Activated naive CD8-positive, alpha-beta T cell treated with anti-CD3 and anti-CD28 coated beads, Interleukin-2, amount 50 U/mL, for 16 hours (primary cell): ENCODE data around the gene APOH.
"Not testable (repeated sequence)": the region's sequence is repeated elsewhere in the genome, so short reads cannot be mapped to it uniquely, and the experiment has no call there.

ENCODE experiments used
- DNase-seq: peaks from one replicate; pipeline ENCODE4 v3.0.0-alpha.2; 2020; ENCODE audit warnings: low read depth, low spot score

APOH gene, protein sequence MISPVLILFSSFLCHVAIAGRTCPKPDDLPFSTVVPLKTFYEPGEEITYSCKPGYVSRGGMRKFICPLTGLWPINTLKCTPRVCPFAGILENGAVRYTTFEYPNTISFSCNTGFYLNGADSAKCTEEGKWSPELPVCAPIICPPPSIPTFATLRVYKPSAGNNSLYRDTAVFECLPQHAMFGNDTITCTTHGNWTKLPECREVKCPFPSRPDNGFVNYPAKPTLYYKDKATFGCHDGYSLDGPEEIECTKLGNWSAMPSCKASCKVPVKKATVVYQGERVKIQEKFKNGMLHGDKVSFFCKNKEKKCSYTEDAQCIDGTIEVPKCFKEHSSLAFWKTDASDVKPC

DNA sequence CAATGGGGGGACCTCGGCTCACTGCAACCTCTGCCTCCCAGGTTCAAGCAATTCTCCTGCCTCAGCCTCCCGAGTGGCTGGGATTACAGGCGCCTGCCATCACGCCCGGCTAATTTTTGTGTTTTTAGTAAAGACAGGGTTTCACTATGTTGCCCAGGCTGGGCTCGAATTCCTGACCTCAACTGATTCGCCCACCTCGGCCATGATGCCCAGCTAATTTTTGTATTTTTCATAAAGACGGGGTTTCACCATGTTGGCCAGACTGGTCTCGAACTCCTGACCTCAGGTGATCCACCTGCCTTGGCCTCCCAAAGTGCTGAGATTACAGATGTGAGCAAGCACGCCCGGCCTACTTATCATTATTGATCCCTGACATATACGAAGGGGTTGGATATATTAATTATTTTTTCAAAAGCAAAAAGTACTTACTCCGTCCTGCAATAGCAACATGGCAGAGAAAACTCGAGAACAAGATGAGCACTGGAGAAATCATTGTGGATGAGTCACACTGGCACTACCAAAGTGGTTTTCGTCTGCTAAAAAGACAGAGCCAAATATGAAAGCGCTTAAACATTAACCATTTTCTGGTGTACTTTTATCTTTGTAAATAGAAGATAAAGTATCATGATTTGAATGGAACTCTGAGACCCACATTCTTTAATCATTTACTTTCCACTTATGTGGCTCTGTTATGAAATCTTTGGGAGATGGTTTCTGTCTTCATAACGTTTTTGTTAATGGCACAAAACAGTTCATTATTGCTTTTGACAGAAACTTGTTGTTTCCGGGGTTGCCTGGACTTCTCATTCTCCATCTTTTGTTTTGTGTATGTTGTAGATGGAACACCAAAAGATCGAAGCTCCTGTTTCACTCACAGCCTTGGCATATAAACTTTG lies at the start of gene APOH:
Gene APOH, minus strand, starts transcription at position 529 of the 896 bp plus-strand sequence. Its CDS starts 36 bp downstream, at position 493.
- DNase-seq = no peak

DNA sequence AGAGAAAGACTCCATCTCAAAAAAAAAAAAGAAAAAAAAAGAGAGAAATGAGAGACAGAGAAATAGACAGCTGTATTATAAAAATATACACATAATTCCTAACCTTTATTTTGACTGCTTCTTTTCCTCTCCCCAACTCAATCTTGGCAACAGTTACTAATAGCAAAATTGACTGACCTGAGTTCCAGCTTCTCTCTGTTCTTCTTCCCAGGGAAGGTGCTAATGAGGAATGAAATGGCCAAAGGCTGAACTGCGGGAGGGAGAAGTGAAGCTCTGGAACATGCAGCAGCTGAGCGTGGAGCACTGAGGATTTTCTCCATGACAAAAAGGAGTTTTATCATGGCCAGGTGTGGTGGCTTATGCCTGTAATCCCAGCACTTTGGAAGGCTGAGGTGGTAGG lies 48.0 kb upstream of the APOH start:
- no peak for DNase-seq

DNA sequence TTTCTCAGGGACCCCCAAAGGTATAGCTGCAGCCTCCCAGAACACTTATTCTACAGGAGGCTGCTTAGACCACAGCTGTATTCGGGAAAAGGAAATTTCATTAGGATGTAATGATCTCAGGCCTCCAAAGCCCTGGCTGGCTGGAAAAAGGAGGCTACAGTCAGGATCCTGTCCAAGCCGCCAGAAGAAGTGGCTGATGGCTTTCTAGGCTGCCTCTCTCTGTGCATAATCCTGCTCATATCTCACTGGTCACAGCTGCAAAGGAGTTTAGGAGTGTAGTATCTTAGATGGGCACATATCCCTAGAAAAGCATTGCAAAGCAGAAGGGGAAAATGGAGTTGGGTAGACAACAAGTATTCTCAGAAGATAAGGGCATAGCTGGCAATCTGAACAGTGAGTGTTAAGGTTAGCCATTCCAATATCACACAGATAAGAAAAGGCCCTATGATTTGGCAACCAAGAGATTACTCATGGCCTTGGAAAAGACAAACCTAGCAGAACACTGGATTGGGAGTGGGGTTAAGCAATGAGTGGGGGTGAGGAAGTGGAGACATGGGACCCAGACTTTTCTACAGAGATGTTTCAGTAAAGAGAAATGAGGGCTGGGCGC lies 47.2 kb upstream of the APOH start:
- DNase-seq = no peak

DNA sequence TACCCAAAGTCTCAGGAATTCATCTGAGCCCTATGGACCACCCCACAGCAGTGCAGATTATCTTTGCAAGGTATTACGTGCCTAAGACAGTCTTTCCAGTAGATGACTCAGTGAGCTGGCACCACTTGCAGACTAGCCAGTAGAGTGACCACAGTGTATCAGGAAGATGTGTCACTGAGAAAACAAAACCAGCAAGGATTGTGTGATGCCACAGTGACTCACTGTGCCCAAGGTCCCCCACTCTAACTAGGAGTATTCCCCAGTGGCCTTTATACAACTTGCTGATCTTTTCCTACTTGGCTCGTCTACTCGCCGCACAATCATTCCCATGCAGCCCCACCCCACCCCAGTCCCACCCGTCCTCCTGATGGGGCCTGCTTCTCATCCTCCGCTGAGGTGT lies 46.4 kb upstream of the APOH start:
- DNase-seq = no peak

DNA sequence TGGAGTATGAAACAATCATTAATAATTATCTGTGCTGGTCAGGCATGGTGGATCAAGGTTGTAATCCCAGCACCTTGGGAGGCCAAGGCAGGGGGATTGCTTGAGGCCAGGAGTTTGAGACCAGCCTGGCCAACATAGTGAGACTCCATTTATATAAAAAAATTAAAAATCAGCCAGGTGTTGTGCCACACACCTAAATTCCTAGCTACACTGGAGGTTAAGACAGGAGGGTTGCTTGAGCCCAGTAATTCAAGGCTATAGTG lies 44.3 kb upstream of the APOH start:
- no peak for DNase-seq

DNA sequence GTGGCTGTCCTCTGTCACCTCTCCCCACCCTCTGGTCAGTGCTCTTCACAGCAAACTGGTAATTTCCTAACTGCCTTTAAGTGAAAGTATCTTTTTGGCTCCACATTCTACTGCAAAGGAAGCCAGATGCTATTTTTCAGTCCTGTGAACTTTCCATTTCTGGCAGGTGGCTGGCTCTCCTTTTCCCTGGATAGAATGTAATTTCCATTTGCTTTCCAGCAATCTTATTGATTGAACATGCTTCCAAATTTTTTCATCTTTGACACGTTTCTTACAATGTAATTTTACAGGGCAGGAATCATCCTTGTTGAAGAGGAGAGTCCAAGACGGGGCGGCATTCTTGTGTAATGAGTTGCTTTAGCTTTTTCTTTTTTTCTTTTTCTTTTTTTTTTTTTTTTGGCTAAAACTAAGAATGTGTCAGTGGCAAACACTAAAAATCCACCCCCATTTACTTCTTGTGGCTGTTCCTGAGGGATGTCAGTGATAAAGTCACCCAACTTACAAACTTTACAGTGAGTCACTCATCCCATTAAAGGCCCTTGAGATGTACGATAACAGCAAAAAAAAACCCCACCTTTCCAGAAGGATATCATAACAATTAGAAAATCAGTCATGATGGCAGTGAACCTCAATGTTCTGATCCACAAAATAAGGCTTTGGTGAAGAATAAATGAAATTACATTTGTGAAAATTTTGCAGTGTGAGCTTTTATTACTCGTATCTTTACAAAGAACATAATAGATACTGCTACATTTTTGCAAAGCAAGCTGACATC lies 43.8 kb upstream of the APOH start:
- DNase-seq = no peak

DNA sequence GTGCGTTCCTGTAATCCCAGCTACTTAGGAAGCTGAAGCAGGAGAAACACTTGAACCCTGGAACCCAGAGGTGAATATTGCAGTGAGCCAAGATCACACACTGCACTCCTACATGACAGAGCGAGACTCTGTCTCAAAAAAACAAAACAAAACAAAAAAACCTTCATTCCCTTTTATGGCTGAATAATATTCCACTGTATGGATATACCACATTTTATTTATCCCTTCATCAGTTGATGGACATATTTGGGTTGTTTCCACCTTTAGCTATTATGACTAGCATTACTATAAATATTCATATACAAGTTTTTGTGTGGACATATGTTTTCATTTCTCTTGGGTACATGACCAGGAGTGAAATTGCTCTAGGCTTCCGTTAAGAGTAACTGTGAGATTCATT lies 42.3 kb upstream of the APOH start:
- no peak for DNase-seq

DNA sequence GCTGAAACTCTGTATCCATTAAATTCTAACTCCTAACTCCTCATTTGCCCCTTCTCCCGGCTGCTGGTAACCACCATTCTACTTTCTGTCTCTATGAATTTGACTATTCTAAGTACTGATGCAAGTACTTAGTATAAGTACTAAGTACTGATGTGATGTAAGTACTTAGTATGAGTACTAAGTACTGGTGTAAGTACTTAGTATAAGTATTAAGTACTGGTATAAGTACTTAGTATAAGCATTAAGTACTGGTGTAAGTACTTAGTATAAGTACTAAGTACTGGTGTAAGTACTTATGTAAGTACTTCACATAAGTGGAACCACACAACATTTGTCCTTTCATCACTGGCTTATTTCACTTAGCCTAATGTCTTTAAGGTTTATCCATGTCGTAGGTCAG lies 40.9 kb upstream of the APOH start:
- no peak for DNase-seq

DNA sequence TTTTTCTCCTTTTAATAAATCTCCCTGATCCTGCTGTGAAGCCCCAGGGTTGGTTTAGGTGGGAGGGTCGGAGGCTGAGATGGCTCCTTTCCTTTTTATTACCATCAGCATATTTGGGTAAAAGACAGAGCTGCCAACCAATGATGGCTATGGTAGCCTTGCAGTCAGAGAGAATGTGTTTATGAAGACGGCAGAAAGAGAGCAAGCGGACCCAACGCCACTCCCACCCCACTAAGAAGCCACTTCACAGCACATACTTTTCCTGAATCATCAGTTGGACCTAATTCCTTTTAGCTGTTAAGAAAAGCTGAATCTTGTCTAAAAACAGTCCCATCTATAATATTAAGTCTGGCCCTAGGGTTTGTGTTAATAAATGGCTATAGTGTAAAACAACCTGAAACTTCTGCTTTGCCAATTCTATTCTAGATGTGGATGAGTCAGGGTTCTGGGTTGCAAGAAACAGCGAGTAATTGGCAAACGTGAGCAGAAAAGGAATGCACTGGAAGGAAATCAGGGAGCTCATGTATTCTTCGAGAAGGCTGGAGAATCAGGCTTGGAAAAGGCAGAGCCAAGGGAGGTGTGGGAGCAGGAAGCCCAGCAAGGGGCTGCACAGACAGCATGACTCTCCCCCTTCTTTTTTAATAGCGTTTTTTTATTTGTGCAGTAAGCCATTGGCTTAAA lies 39.2 kb upstream of the APOH start:
- no peak for DNase-seq

DNA sequence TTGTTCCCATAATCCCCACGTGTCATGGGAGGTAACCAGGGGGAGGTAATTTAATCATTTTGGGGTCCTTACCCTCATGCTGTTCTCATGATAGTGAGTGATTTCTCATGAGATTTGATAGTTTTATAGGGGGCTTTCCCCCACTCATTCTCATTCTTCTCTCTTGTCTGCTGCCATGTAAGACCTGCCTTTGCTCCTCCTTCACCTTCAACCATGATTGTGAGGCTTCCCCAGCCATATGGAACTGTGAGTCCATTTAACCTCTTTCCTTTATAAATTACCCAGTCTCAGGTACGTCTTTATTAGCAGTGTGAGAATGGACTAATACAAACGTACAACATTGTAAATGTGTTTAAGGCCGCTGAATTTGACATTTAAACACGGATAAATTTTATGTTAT lies 35.5 kb upstream of the APOH start:
- no peak for DNase-seq

DNA sequence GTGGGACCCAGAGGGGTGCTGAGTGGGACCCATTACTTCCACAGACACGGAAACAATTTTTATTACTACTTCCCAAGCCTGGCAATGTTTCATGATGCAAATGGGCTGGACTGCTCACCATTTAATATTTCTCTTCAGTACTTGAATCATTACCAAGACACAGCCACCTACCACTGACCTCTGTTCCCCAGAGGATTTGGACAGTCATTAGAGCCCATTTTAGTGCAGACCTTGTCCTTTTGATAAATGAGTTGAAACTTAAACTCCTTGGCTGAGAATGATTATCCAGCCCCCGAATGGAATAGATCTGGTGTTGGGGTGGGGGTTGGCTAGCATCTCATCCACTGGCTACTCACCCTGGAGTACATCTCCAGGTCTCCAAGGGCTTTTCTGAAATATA lies 33.6 kb upstream of the APOH start:
- DNase-seq = no peak

DNA sequence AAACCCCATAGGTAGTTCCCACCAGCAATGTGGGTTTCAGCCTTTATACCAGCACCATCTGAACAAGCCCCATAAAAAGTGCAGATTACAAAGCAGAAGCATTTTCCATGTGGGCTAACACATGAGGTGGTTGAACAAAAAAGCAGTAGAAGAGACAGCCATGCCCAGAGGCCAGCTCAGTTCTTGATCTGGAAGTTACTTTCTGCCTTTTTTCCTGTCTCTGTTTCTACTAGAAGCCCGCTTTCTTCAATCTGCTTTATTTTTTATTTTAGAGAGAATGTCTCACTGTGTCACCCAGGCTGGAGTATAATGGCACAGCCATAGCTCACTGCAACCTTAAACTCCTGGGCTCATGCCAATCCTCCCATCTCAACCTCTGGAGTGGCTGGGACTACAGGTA lies 31.5 kb upstream of the APOH start:
- no peak for DNase-seq

DNA sequence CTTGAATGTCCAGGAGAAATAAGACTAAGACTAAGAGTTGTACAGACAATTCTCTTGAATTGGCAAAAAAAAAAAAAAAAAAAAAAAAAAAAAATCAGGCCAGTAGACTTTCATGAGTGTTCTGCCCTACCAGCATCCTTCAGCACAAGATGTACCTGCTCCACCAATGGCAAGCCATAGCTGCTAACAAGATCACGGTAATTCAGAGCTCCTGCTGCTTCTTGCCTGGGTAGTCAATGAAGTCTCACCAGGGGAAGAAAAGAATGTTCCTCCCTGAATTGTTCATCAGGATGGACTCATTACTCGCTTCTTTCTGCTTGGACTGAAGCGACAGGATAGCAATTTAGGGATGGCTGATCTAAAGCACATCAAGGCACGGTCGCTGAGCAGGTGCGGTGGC lies 31.1 kb upstream of the APOH start:
- no peak for DNase-seq

DNA sequence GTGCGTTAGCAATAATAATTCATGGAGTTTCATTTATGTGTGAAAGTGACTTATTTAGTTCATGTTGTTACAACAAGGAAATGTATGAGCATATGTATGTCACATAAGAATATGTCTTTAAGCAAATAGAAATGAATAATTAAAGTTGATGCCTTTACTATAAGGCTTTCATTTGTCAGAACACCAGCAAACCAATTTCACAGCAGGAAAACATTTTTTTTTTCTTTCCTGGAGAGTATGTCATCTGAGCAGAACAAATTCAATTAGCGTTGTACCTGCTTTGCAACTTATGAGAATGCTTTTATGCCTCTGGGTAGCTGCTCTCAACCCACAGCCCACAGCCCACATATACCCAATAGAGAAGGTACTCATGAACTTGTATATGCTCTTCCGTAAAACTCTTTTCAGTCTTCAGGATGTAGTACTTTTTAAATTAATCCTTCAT lies 26.3 kb upstream of the APOH start:
- no peak for DNase-seq

DNA sequence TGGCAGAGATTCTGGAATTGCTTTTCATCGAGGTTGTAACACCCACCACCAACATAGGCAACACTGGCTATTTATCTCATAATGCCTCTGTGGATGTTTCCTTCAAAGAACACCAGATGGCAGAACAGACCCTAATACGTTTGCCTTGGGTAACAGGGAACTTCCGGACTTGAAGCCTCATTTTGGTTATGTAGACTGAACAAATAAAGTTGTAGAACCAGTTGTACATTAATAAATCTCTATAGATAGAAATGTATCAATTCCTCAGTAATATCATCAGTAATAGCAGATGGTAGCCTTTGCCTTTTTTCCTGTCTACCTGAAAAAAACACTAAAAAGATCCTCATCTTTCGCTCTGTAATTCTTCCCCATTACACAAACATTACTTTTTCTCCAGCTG lies 25.9 kb upstream of the APOH start:
- DNase-seq = no peak

DNA sequence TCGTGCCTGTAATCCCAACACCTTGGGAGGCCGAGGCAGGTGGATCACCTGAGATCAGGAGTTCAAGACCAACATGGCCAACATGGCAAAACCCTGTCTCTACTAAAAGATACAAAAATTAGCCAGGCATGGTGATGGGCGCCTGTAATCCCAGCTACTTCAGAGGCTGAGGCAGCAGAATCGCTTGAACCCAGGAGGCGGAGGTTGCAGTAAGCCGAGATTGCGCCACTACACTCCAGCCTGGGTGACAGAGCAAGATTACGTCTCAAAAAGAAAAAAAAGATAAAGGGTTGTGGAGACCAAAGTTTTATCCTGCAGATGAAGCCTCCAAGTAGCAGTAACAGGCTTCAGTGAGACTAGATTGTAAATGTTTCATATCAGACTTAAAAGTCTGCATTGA lies 24.2 kb upstream of the APOH start:
- DNase-seq = not testable (repeated sequence)

DNA sequence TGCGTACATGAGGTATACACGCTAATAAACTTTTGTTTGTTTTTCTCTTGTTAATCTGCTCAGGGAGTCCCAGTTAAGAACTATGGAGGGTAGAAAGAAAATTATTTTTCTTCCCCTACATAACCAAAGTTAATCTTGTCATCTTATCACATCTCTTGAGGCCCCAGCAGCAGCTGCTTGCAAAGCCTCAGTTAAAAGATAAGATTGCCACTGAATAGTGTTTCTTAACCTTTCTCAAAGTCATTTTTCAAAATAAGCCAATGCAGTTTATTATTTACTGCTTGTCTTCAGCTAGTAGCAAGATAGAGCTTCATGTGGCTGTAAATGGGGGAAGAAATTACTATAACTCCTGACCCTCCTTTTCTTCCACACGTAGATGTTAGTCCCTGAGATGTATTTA lies 21.5 kb upstream of the APOH start:
- no peak for DNase-seq

DNA sequence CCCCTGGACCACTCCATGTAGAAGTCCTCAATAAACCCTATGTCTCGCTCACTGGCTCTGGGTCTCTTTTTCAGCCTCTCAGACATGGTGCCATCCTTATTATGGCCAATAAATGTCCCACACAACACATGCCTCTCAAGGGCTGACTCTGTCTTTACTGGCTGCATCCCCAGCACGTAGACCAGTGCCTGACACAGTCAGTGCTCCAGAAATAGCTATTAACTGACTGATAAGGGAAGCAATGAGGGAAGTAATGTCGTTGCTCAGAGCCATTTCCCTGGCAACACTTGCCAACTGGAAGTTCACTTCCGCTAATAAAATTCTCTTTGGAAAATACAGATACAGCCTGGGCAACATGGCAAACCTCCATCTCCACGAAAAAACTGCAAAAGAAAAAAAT lies 19.1 kb upstream of the APOH start:
- DNase-seq = no peak

DNA sequence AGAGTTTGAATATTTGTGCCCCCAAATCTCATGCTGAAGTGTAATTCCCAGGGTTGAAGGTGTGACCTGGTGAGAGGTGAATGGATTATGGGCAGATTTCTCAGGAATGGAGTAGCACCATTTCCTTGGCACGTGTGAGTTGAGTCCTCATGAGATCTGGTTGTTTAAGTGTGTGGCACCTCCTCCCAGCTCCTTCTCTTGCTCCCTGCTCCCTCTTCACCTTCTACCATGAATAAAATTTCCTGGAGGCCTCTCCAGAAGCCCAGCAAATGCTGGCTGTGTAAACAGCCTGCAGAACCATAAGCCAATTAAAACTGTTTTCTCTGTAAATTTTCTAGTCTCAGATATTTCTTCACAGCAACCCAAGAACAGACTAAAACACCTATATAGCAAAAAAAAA lies 12.6 kb upstream of the APOH start:
- DNase-seq = no peak

DNA sequence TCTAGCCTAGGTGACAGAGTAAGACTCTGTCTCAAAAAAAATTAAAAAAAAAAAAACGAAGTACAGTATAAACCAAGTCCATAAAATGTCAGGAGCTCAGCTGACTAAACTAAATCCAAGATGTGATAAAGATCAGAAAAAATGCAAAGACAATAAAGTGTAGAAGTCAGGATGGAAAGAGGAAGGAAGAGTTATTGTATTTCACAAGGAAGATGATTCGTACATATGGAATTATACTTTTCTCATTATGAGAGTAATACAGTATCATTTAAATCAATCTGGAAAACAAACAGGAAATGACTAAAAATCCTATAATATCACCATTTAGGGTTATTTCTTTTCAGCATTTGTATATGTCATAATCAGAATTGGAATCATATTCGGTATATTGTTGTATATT lies 11.4 kb upstream of the APOH start:
- no peak for DNase-seq

DNA sequence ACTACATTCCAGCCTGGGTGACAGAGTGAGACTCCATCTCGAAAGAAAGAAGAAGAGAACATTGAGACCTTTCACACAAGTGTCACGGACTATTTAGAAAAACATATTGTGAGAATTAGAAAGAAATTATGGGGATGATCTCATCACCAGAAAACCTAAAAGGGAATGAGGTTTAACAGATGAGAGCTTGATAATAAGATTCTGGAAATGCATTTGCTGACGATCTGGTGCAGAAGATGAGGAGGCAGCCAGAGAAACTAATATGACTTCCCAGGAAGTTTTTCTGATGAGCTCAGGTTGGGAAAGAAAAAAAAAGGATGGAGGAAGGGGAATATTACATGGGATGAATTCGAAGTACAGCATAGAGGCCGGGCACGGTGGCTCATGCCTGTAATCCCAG lies 10.8 kb upstream of the APOH start:
- DNase-seq = no peak
